ENCODE results near the gene ST8SIA4.

ST8SIA4 gene

DNA sequence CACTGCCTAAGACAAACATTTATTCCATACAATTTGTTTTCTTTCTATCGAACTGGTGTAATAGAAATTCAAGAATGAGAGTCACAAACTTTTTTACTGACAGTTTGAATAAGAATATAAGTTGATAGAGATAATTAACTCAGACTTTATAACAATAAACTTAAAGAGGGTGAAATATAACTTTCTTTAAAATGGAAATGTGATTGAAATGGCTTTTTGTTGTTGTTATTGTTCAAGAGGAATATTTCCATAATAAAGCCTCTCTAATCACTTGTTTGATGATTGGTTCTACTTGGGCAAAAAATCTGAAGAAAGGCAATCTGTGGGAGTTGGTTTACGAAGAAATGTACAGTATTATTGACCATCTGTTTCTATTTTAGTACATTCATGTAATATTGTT lies 79.3 kb downstream of the ST8SIA4 start:
- Histone ChIP-seq H3K27ac (ENCODE audit: low read length) (no peak overlapping the region), H3K4me1 (ENCODE audit: insufficient read depth, low read length) (peaks cover 13% of the 10 kb centered on the region), H3K36me3 (ENCODE audit: insufficient read depth, low read depth, low read length) (no peaks in the 10 kb centered on the region), H3K4me3 (ENCODE audit: low read length) (no peak overlapping the region), H3K9ac (ENCODE audit: low read depth, low read length) (no peak overlapping the region), H3K9me3 (ENCODE audit: insufficient read depth, low read depth, low read length) (no peaks in the 10 kb centered on the region), H3K27me3 (ENCODE audit: insufficient read depth, low read length) (no peaks in the 10 kb centered on the region)

DNA sequence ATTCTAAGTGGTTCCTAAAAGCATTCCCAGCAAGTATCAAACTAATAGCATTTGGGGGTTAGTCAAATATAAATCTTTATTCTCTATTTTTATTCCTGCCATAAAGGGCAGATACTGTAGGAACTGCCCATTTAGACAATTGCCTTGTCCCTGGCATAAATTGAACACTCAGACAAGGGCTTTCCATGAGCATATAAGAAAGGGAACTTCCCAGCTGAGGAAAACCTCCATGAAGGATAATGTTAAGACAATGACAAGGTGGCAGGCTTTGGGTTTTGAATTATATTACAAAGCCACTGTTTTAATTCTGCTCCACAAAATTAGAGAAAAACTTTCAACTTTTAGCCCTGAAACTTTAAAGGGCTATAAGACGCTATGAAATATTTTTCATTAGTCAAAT lies 81.3 kb downstream of the ST8SIA4 start:
- H3K27ac ChIP-seq (ENCODE audit: low read length): no peak overlapping the region
- H3K36me3 ChIP-seq (ENCODE audit: insufficient read depth, low read depth, low read length): no peaks in the 10 kb centered on the region
- H3K9me3 ChIP-seq (ENCODE audit: insufficient read depth, low read depth, low read length): no peaks in the 10 kb centered on the region
- H3K9ac ChIP-seq (ENCODE audit: low read depth, low read length): no peak overlapping the region
- no peaks in the 10 kb centered on the region for H3K27me3 ChIP-seq (ENCODE audit: insufficient read depth, low read length)
- H3K4me3 ChIP-seq (ENCODE audit: low read length): no peak overlapping the region
- H3K4me1 ChIP-seq (ENCODE audit: insufficient read depth, low read length): no peaks in the 10 kb centered on the region; the same call in 1 of the 2 replicates

DNA sequence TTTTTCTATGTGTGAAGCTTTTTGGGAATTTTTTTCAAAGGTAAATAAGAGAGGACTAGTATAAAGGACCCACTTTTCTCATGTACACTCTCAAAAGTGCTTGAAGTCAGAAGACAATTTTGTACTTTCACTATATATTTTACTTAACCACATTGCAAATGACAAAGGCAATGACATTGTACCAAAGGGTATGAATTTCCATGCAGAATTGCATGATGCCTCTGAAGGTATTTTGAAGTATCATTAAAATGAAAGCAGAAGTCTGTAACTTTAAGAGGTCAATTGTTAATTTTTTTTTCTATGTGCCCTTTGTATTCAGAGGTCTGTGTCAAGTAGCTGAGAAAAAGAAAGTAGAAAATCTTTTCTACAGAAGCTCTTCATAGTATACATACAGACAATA lies 84.7 kb downstream of the ST8SIA4 start:
- Histone ChIP-seq H3K27ac (ENCODE audit: low read length) (no peak overlapping the region), H3K9me3 (ENCODE audit: insufficient read depth, low read depth, low read length) (no peaks in the 10 kb centered on the region), H3K9ac (ENCODE audit: low read depth, low read length) (no peak overlapping the region), H3K4me3 (ENCODE audit: low read length) (no peak overlapping the region), H3K4me1 (ENCODE audit: insufficient read depth, low read length) (no peaks in the 10 kb centered on the region), H3K27me3 (ENCODE audit: insufficient read depth, low read length) (no peaks in the 10 kb centered on the region), H3K36me3 (ENCODE audit: insufficient read depth, low read depth, low read length) (no peaks in the 10 kb centered on the region)

DNA sequence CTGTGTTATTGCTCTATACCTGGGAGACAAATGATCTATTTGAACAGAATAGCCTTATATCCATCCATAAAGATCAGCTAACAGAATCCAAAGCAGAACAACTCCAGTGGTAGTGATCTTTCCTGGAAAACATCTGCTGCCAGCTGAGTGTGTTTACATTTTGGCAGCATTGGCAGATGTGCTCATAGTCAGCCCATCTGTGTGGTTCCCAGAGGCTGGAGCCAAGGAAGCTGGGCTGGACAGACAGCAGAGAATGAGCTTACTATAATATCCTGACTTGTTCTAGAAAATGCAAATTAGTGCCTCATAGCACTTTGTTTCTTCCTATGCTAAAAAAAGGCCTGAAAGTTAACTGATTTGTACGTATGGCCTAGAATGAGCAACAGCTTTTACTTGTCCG lies 99.7 kb downstream of the ST8SIA4 start:
- H3K36me3 ChIP-seq (ENCODE audit: insufficient read depth, low read depth, low read length): no peaks in the 10 kb centered on the region
- no peak overlapping the region for H3K27ac ChIP-seq (ENCODE audit: low read length)
- no peaks in the 10 kb centered on the region for H3K9me3 ChIP-seq (ENCODE audit: insufficient read depth, low read depth, low read length)
- H3K4me3 ChIP-seq (ENCODE audit: low read length): no peak overlapping the region
- H3K4me1 ChIP-seq (ENCODE audit: insufficient read depth, low read length): no peaks in the 10 kb centered on the region; the same call in 1 of the 2 replicates
- no peaks in the 10 kb centered on the region for H3K27me3 ChIP-seq (ENCODE audit: insufficient read depth, low read length)
- H3K9ac ChIP-seq (ENCODE audit: low read depth, low read length): no peak overlapping the region

DNA sequence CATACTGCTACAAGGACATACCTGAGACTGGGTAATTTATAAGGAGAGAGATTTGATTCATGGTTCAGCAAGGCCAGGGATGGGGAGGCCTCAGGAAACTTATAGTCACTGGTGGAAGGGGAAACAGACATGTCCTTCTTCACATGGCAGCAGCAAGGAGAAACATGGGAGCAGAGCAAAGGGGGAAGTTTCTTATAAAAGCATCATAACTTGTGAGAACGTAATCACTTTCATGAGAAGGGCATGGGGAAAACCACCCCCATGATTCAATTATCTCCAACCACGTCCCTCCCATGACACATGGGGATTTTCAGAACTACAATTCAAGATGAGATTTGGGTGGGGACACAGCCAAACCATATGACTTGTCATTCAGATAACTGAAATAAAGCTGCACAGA lies 100.9 kb downstream of the ST8SIA4 start:
- Histone ChIP-seq H3K36me3 (ENCODE audit: insufficient read depth, low read depth, low read length) (no peaks in the 10 kb centered on the region), H3K4me3 (ENCODE audit: low read length) (no peak overlapping the region), H3K9ac (ENCODE audit: low read depth, low read length) (no peak overlapping the region), H3K9me3 (ENCODE audit: insufficient read depth, low read depth, low read length) (no peaks in the 10 kb centered on the region), H3K27me3 (ENCODE audit: insufficient read depth, low read length) (no peaks in the 10 kb centered on the region), H3K4me1 (ENCODE audit: insufficient read depth, low read length) (no peaks in the 10 kb centered on the region; the same call in 1 of the 2 replicates), H3K27ac (ENCODE audit: low read length) (no peak overlapping the region)

DNA sequence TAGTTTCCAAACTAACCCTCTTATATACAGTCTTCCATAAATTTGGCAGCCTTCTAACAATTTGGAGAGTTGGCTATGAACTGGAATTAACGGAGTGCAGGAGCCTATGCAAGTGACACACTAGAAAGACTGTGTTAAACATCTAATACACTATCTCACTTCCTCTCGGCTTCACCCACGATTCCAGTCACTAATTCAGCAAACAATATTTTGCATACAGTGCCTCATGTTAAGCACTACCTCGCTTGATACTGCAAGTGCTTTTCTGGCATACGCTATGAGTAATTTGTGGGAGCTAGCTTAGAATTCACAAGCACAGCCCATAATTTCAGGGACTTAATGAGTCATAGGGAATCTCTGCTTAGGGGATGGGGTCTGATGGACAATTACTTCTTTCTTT lies 102.5 kb downstream of the ST8SIA4 start:
- Histone ChIP-seq H3K27ac (ENCODE audit: low read length) (no peak overlapping the region), H3K27me3 (ENCODE audit: insufficient read depth, low read length) (no peaks in the 10 kb centered on the region), H3K9ac (ENCODE audit: low read depth, low read length) (no peak overlapping the region), H3K4me3 (ENCODE audit: low read length) (no peak overlapping the region), H3K4me1 (ENCODE audit: insufficient read depth, low read length) (no peaks in the 10 kb centered on the region; the same call in 1 of the 2 replicates), H3K9me3 (ENCODE audit: insufficient read depth, low read depth, low read length) (no peaks in the 10 kb centered on the region), H3K36me3 (ENCODE audit: insufficient read depth, low read depth, low read length) (no peaks in the 10 kb centered on the region)

DNA sequence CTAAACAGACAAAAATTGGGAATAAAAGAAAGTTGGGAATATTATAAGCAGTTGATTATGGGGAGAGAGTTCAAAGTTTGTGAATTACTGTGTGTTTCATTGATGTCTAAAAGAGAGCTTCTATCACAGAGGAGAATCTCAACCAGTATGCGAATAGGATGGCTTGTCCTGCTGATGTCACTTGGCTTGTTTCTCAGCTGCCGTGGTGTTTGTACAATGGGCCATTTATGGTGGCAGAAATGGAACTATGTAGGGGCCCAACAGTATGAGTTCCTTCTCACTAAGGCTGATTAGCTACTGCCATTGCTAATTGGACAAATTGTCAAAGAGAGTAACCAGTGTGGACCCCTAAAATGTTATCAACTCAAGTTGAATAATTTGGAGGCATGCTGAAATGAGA lies 103.9 kb downstream of the ST8SIA4 start:
- Histone ChIP-seq H3K9ac (ENCODE audit: low read depth, low read length) (no peak overlapping the region), H3K4me1 (ENCODE audit: insufficient read depth, low read length) (no peaks in the 10 kb centered on the region; the same call in 1 of the 2 replicates), H3K4me3 (ENCODE audit: low read length) (no peak overlapping the region), H3K36me3 (ENCODE audit: insufficient read depth, low read depth, low read length) (no peaks in the 10 kb centered on the region), H3K27ac (ENCODE audit: low read length) (no peak overlapping the region), H3K27me3 (ENCODE audit: insufficient read depth, low read length) (no peaks in the 10 kb centered on the region), H3K9me3 (ENCODE audit: insufficient read depth, low read depth, low read length) (no peaks in the 10 kb centered on the region)

DNA sequence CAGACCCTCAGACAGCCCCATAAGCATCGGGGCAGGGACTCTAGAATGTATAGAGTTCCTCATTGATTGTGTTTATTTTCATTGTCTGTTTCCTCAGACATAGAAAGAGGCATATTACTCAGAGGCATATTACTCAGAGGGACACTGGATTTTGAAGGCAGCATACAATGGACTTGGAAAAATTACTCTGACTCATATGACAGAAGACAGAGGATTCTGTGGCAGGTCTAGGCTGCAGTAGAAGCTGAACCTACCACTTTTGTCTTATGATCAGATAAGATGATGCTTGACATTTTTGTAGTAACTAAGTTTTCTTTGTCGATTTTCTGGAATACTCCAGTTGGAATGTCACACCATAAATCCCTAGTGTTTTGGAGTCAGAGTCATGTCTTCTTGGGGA lies 105.2 kb downstream of the ST8SIA4 start:
- Histone ChIP-seq H3K27me3 (ENCODE audit: insufficient read depth, low read length) (no peaks in the 10 kb centered on the region), H3K9me3 (ENCODE audit: insufficient read depth, low read depth, low read length) (no peaks in the 10 kb centered on the region), H3K4me1 (ENCODE audit: insufficient read depth, low read length) (no peaks in the 10 kb centered on the region; the same call in 1 of the 2 replicates), H3K9ac (ENCODE audit: low read depth, low read length) (no peak overlapping the region), H3K36me3 (ENCODE audit: insufficient read depth, low read depth, low read length) (no peaks in the 10 kb centered on the region), H3K4me3 (ENCODE audit: low read length) (no peak overlapping the region), H3K27ac (ENCODE audit: low read length) (no peak overlapping the region)

DNA sequence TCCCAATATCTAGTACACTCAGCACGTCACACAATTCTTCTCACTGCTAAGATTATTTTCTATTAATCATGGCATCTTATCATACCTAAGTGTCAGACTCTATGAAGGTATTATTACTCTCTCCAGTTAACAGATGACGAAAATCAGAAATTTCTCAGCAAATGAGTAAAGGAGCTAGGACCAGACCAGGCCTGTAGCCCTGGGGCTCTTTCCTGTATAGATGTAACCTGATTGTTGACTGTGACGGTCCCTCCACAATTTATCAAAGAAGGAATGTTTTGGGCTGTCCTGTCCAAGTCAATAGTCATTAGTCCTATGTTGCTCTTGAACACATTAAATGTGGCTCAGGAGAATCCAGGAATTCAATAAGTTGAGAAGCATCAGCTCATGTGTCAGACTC lies 106.2 kb downstream of the ST8SIA4 start:
- H3K9me3 ChIP-seq (ENCODE audit: insufficient read depth, low read depth, low read length): no peaks in the 10 kb centered on the region
- H3K4me1 ChIP-seq (ENCODE audit: insufficient read depth, low read length): no peaks in the 10 kb centered on the region; the same call in 1 of the 2 replicates
- no peaks in the 10 kb centered on the region for H3K36me3 ChIP-seq (ENCODE audit: insufficient read depth, low read depth, low read length)
- H3K27ac ChIP-seq (ENCODE audit: low read length): no peak overlapping the region
- H3K27me3 ChIP-seq (ENCODE audit: insufficient read depth, low read length): no peaks in the 10 kb centered on the region
- H3K4me3 ChIP-seq (ENCODE audit: low read length): no peak overlapping the region
- H3K9ac ChIP-seq (ENCODE audit: low read depth, low read length): no peak overlapping the region

DNA sequence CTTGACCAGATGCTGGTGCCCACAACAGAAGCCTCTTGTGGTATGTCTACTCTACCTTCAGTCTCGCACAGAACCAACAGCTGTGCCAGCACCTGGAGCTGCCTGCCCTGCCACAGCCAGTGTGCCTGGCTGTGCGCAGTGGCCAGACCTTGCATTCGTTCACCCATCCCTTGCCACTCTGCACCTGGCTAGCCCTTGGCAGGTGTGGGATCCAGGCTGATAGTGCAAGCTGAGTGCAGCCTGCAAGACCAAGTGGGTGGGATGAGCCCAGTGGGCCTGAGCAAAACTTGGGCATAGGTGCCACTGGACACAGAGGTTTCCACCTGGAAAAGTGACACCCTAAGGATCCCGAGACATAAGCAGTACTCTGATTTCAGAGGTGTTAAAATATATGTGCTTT lies 108.2 kb downstream of the ST8SIA4 start:
- Histone ChIP-seq H3K36me3 (ENCODE audit: insufficient read depth, low read depth, low read length) (no peaks in the 10 kb centered on the region), H3K4me1 (ENCODE audit: insufficient read depth, low read length) (peaks cover 13% of the 10 kb centered on the region; the same call in 1 of the 2 replicates), H3K27ac (ENCODE audit: low read length) (no peak overlapping the region), H3K9me3 (ENCODE audit: insufficient read depth, low read depth, low read length) (no peaks in the 10 kb centered on the region), H3K4me3 (ENCODE audit: low read length) (no peak overlapping the region), H3K9ac (ENCODE audit: low read depth, low read length) (no peak overlapping the region), H3K27me3 (ENCODE audit: insufficient read depth, low read length) (no peaks in the 10 kb centered on the region)

DNA sequence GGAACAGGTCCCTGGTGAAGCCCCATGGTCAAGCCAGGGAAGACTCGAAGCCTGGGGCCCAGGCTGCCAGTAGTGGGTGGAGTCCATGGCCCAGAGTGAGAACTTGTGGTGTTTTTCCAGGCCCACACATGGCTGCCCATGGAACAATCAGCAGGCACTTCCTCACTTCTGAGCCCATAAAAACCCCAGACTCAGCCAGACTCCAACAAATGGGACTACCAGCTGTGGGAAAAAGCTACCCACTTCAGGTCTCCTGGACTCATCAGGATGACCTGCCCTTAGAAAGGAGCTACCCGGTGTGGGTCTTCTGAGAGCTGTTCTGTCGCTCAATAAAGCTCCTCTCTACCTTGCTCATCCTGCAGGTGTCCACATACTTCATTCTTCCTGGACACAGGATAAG lies 108.9 kb downstream of the ST8SIA4 start:
- Histone ChIP-seq H3K36me3 (ENCODE audit: insufficient read depth, low read depth, low read length) (no peaks in the 10 kb centered on the region), H3K4me1 (ENCODE audit: insufficient read depth, low read length) (peaks cover 13% of the 10 kb centered on the region; the same call in 1 of the 2 replicates), H3K27me3 (ENCODE audit: insufficient read depth, low read length) (no peaks in the 10 kb centered on the region)

DNA sequence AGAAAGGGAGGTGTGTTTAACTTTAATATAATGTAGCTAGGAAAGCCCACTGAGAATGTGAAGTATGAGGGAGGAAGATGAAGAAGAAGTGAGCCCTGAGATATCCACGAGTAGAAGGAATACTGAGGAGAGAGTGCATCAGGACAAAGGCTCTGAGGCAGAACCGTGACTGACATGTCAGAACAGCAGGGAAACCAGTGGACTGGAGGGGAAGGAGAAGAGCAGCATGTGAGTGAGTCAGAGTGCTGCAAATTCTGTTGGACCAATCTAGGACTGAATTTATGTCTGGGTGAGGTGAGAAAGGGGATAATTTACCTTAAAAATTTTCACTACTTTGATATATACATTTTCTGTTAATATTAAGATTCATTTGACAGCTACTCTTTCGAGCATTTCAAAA lies 110.3 kb downstream of the ST8SIA4 start:
- Histone ChIP-seq H3K4me3 (ENCODE audit: low read length) (no peak overlapping the region), H3K9me3 (ENCODE audit: insufficient read depth, low read depth, low read length) (no peaks in the 10 kb centered on the region), H3K27ac (ENCODE audit: low read length) (no peak overlapping the region)

More for the DNA sequence above, 108.9 kb downstream of the ST8SIA4 start:
- Histone ChIP-seq H3K4me3 (ENCODE audit: low read length) (no peak overlapping the region), H3K9me3 (ENCODE audit: insufficient read depth, low read depth, low read length) (no peaks in the 10 kb centered on the region), H3K9ac (ENCODE audit: low read depth, low read length) (no peak overlapping the region), H3K27ac (ENCODE audit: low read length) (no peak overlapping the region)

More for the DNA sequence above, 110.3 kb downstream of the ST8SIA4 start:
- Histone ChIP-seq H3K4me1 (ENCODE audit: insufficient read depth, low read length) (peaks cover 13% of the 10 kb centered on the region; the same call in 1 of the 2 replicates), H3K36me3 (ENCODE audit: insufficient read depth, low read depth, low read length) (no peaks in the 10 kb centered on the region), H3K27me3 (ENCODE audit: insufficient read depth, low read length) (no peaks in the 10 kb centered on the region), H3K9ac (ENCODE audit: low read depth, low read length) (no peak overlapping the region)
